Fibroblast of lung (primary cell): ENCODE measurements around the gene UBXN10.

Experiments
- EZH2 ChIP-seq: IDR thresholded peaks from 2 replicates; pipeline ENCODE4 v1.5.1; 2012; ENCODE audit warnings: low read length, control low read depth, mild to moderate bottlenecking; ENCODE audit errors: missing control alignments
- TF ChIP-seq, protein P1 (sequence below), 2 donors: IDR thresholded peaks in 1 of 2; conservative IDR thresholded peaks in 1 of 2; 1 replicate in 1 of 2; 2 replicates in 1 of 2; pipeline ENCODE4 v1.5.1; 2011 to 2012; ENCODE audit warnings: low read length in 2 of 2, control low read depth in 1 of 2, inconsistent platforms in 1 of 2, low read depth in 1 of 2, mild to moderate bottlenecking in 1 of 2

DNA sequence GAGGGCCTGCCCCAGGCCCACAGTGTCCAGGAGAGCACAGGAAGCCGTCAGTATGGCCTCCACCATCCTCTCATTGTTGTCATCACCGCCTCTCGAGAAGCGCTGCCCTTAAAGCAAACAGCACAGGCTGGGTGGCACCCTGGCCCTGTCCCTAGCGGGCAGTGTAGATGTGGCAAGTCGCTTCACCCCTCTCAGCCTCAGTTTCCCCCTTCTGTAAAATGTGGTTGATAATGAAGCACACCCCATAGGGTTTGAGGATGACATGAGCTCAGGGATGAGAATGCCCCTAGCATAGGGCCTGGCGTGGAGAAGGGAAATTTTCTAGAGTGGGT lies 33.3 kb upstream of the UBXN10 start:
- TF ChIP-seq, protein P1, sequence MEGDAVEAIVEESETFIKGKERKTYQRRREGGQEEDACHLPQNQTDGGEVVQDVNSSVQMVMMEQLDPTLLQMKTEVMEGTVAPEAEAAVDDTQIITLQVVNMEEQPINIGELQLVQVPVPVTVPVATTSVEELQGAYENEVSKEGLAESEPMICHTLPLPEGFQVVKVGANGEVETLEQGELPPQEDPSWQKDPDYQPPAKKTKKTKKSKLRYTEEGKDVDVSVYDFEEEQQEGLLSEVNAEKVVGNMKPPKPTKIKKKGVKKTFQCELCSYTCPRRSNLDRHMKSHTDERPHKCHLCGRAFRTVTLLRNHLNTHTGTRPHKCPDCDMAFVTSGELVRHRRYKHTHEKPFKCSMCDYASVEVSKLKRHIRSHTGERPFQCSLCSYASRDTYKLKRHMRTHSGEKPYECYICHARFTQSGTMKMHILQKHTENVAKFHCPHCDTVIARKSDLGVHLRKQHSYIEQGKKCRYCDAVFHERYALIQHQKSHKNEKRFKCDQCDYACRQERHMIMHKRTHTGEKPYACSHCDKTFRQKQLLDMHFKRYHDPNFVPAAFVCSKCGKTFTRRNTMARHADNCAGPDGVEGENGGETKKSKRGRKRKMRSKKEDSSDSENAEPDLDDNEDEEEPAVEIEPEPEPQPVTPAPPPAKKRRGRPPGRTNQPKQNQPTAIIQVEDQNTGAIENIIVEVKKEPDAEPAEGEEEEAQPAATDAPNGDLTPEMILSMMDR (conservative IDR thresholded peaks at IDR 0.05 in 1 of 2, IDR thresholded peaks at IDR 0.05 in 1 of 2; ENCODE audit: low read depth in 1 of 2, low read length in 2 of 2): no peak
- no peak for TF ChIP-seq EZH2
